SK-N-SH treated with all-trans-retinoic acid at 6 μM for 48 hours (cell line): ENCODE results near the gene TRIOBP.

Source experiments
- ATAC-seq: fragments of 200-7000 bp; cut with Tn5 transposase; 3 replicates; pipeline ENCODE4 v1.9.1; 2020; ENCODE audit warnings: mild to moderate bottlenecking, moderate library complexity
- ARNTL ChIP-seq: fragments of 450-650 bp; formaldehyde crosslinking; IDR thresholded peaks from 2 replicates; pipeline ENCODE4 v1.5.0; 2020; ENCODE audit warnings: low read depth, mild to moderate bottlenecking, moderate library complexity, borderline replicate concordance
- BACH2 ChIP-seq: fragments of 250-450 bp; sonication (Bioruptor Pico); IDR thresholded peaks from 2 replicates; pipeline ENCODE4 v1.9.0; 2021; ENCODE audit warnings: mild to moderate bottlenecking, borderline replicate concordance
- CREB5 ChIP-seq: fragments of 250-450 bp; sonication (Bioruptor Pico); IDR thresholded peaks from 2 replicates; pipeline ENCODE4 v1.5.1; 2020; ENCODE audit warnings: low read depth, mild to moderate bottlenecking, moderate library complexity
- CSRNP3 ChIP-seq: fragments of 250-450 bp; sonication (Bioruptor Pico); IDR thresholded peaks from 2 replicates; pipeline ENCODE4 v1.5.1; 2021; ENCODE audit warnings: mild to moderate bottlenecking, moderate library complexity
- ESRRG ChIP-seq: fragments of 250-450 bp; sonication (Bioruptor Pico); IDR thresholded peaks from 2 replicates; pipeline ENCODE4 v1.6.1; 2021; ENCODE audit warnings: mild to moderate bottlenecking
- GLIS3 ChIP-seq: fragments of 250-450 bp; sonication (Bioruptor Pico); IDR thresholded peaks from 2 replicates; pipeline ENCODE4 v1.5.0; 2020; ENCODE audit warnings: mild to moderate bottlenecking, moderate library complexity
- ISL1 ChIP-seq: fragments of 250-450 bp; sonication (Bioruptor Pico); IDR thresholded peaks from 2 replicates; pipeline ENCODE4 v2.1.2; 2022; ENCODE audit warnings: mild to moderate bottlenecking, moderate library complexity
- OSR1 ChIP-seq: fragments of 250-450 bp; sonication (Bioruptor Pico); IDR thresholded peaks from 2 replicates; pipeline ENCODE4 v1.8.0; 2022; ENCODE audit warnings: moderate library complexity, mild to moderate bottlenecking, inconsistent platforms
- PATZ1 ChIP-seq: fragments of 250-450 bp; sonication (Bioruptor Pico); IDR thresholded peaks from 2 replicates; pipeline ENCODE4 v1.8.0; 2020; ENCODE audit warnings: mild to moderate bottlenecking, moderate library complexity, borderline replicate concordance
- POU6F1 ChIP-seq: fragments of 250-450 bp; sonication (Bioruptor Pico); IDR thresholded peaks from 2 replicates; pipeline ENCODE4 v1.8.0; 2021; ENCODE audit warnings: low read depth, mild to moderate bottlenecking, moderate library complexity, borderline replicate concordance
- PPARA ChIP-seq: fragments of 250-450 bp; sonication (Bioruptor Pico); IDR thresholded peaks from 2 replicates; pipeline ENCODE4 v1.5.0; 2020; ENCODE audit warnings: mild to moderate bottlenecking, borderline replicate concordance
- RARB ChIP-seq: fragments of 250-450 bp; sonication (Bioruptor Pico); IDR thresholded peaks from 2 replicates; pipeline ENCODE4 v1.8.0; 2021; ENCODE audit warnings: mild to moderate bottlenecking, moderate library complexity
- SNAI2 ChIP-seq: fragments of 250-450 bp; sonication (Bioruptor Pico); IDR thresholded peaks from 2 replicates; pipeline ENCODE4 v1.5.0; 2020; ENCODE audit warnings: mild to moderate bottlenecking, moderate library complexity
- TCF4 ChIP-seq: fragments of 250-450 bp; sonication (Bioruptor Pico); IDR thresholded peaks from 2 replicates; pipeline ENCODE4 v1.8.0; 2021; ENCODE audit warnings: mild to moderate bottlenecking, moderate library complexity, borderline replicate concordance
- TOX ChIP-seq: fragments of 250-450 bp; sonication (Bioruptor Pico); IDR thresholded peaks from 2 replicates; pipeline ENCODE4 v1.8.0; 2021; ENCODE audit warnings: mild to moderate bottlenecking, moderate library complexity, borderline replicate concordance
- TSHZ2 ChIP-seq: fragments of 250-450 bp; sonication (Bioruptor Pico); IDR thresholded peaks from 2 replicates; pipeline ENCODE4 v1.5.0; 2020; ENCODE audit warnings: mild to moderate bottlenecking, moderate library complexity
- ZC3H10 ChIP-seq: fragments of 250-450 bp; sonication (Bioruptor Pico); IDR thresholded peaks from 2 replicates; pipeline ENCODE4 v1.5.1; 2021; ENCODE audit warnings: mild to moderate bottlenecking, moderate library complexity
- ZFP3 ChIP-seq: fragments of 250-450 bp; sonication (Bioruptor Pico); IDR thresholded peaks from 2 replicates; pipeline ENCODE4 v1.5.0; 2020; ENCODE audit warnings: mild to moderate bottlenecking, moderate library complexity
- ZFP30 ChIP-seq: fragments of 450-650 bp; formaldehyde crosslinking; IDR thresholded peaks from 2 replicates; pipeline ENCODE4 v1.5.0; 2022; ENCODE audit warnings: mild to moderate bottlenecking, moderate library complexity
- ZNF565 ChIP-seq: fragments of 450-650 bp; formaldehyde crosslinking; conservative IDR thresholded peaks from 2 replicates; pipeline ENCODE4 v1.5.0; 2020; ENCODE audit warnings: low read depth, mild to moderate bottlenecking, moderate library complexity
- ZNF70 ChIP-seq: fragments of 450-650 bp; formaldehyde crosslinking; IDR thresholded peaks from 2 replicates; pipeline ENCODE4 v1.5.0; 2020; ENCODE audit warnings: mild to moderate bottlenecking, moderate library complexity
- ZNF8 ChIP-seq: fragments of 450-650 bp; formaldehyde crosslinking; IDR thresholded peaks from 2 replicates; pipeline ENCODE4 v1.5.0; 2020; ENCODE audit warnings: mild to moderate bottlenecking, moderate library complexity

Gene TRIOBP

GRCh38 chr22:37762389-37762836 is 65.6 kb downstream of the TRIOBP start:
- TF ChIP-seq ZFP3 (CRISPR knock-in tag) (no peak), ZNF565 (CRISPR knock-in tag) (no peak), BACH2 (CRISPR knock-in tag) (no peak), ZFP30 (no peak), POU6F1 (CRISPR knock-in tag) (no peak), TSHZ2 (CRISPR knock-in tag) (no peak), GLIS3 (CRISPR knock-in tag) (no peak), ESRRG (CRISPR knock-in tag) (no peak), PPARA (no peak), ARNTL (CRISPR knock-in tag) (no peak), ZNF8 (CRISPR knock-in tag) (no peak), OSR1 (CRISPR knock-in tag) (no peak), TCF4 (no peak), SNAI2 (CRISPR knock-in tag) (no peak)
- no peak for ATAC-seq

- ATAC-seq = no peak
- TF ChIP-seq ZFP3 (CRISPR knock-in tag) = no peak
- no peak for TF ChIP-seq ZNF70
- TF ChIP-seq ZC3H10 (CRISPR knock-in tag) = no peak
- no peak for TF ChIP-seq ZNF565 (CRISPR knock-in tag)
- no peak for TF ChIP-seq PATZ1 (CRISPR knock-in tag)
- TF ChIP-seq POU6F1 (CRISPR knock-in tag) = no peak
- TF ChIP-seq BACH2 (CRISPR knock-in tag) = no peak
- TF ChIP-seq TOX (CRISPR knock-in tag) = no peak
- no peak for TF ChIP-seq ESRRG (CRISPR knock-in tag)
- no peak for TF ChIP-seq TCF4
Observed at GRCh38 chr22:37763012-37763411, 66.2 kb downstream of the TRIOBP start.

GRCh38 chr22:37763652-37764051 is 66.8 kb downstream of the TRIOBP start:
- ATAC-seq = no peak
- no peak for TF ChIP-seq ZFP3 (CRISPR knock-in tag)
- TF ChIP-seq ZNF8 (CRISPR knock-in tag) = no peak
- no peak for TF ChIP-seq ISL1
- no peak for TF ChIP-seq ZNF70
- TF ChIP-seq POU6F1 (CRISPR knock-in tag) = no peak
- no peak for TF ChIP-seq CREB5 (CRISPR knock-in tag)
- no peak for TF ChIP-seq BACH2 (CRISPR knock-in tag)
- TF ChIP-seq CSRNP3 (CRISPR knock-in tag) = no peak
- no peak for TF ChIP-seq ZNF565 (CRISPR knock-in tag)
- TF ChIP-seq ZFP30 = no peak
- no peak for TF ChIP-seq RARB (CRISPR knock-in tag)
- no peak for TF ChIP-seq ESRRG (CRISPR knock-in tag)
- no peak for TF ChIP-seq PPARA
- TF ChIP-seq TOX (CRISPR knock-in tag) = no peak
- no peak for TF ChIP-seq ZC3H10 (CRISPR knock-in tag)
- no peak for TF ChIP-seq TCF4
- no peak for TF ChIP-seq ARNTL (CRISPR knock-in tag)
